Neural cell (in vitro differentiated cells): ENCODE results near the gene NFE2L2. TPM values are rescaled to one million over a fixed set of nuclear protein-coding genes. Genes with fewer than 3 reads are reported as not detected.

Experiments used
- H2AFZ ChIP-seq: fragments of 200-600, 300-800 bp; sonication (generic), shearing (Covaris generic); 2 replicates; pipeline ENCODE4 v1.6.0; 2014; ENCODE audit warnings: low read depth, mild to moderate bottlenecking, antibody characterized with exemption, low read length, moderate library complexity
- H3F3A ChIP-seq: fragments of 200-600 bp; shearing (Covaris generic); 2 replicates; pipeline ENCODE4 v1.6.1; 2016; ENCODE audit warnings: mild to moderate bottlenecking, moderate library complexity, mixed read lengths, antibody characterized with exemption, low read length; ENCODE audit not compliant: insufficient read depth, poor library complexity, severe bottlenecking
- H3K27ac ChIP-seq: fragments of 200-600, 300-800 bp; sonication (generic), shearing (Covaris generic); 2 replicates; pipeline ENCODE4 v1.5.1; 2014; ENCODE audit warnings: mild to moderate bottlenecking, low read length, moderate library complexity
- H3K27me3 ChIP-seq: fragments of 300-800, 200-600 bp; sonication (generic), shearing (Covaris generic); 2 replicates; pipeline ENCODE4 v1.6.0; 2014; ENCODE audit warnings: mild to moderate bottlenecking, low read depth, low read length, moderate library complexity; ENCODE audit not compliant: insufficient read depth
- H3K36me3 ChIP-seq: fragments of 300-800, 200-600 bp; sonication (generic), shearing (Covaris generic); 2 replicates; pipeline ENCODE4 v1.5.1; 2014; ENCODE audit warnings: mild to moderate bottlenecking, antibody characterized with exemption, low read length, moderate library complexity; ENCODE audit not compliant: insufficient read depth
- H3K4me2 ChIP-seq: fragments of 300-800, 200-600 bp; sonication (generic), shearing (Covaris generic); 2 replicates; pipeline ENCODE4 v1.6.0; 2014; ENCODE audit warnings: mild to moderate bottlenecking, low read length
- H3K4me3 ChIP-seq: fragments of 300-800, 200-600 bp; sonication (generic), shearing (Covaris generic); 2 replicates; pipeline ENCODE4 v1.5.1; 2014; ENCODE audit warnings: mild to moderate bottlenecking, low read length, moderate library complexity
- H3K79me2 ChIP-seq: fragments of 200-600 bp; shearing (Covaris generic); replicated peaks from 2 replicates; pipeline ENCODE4 v1.6.0; 2014; ENCODE audit warnings: mild to moderate bottlenecking, low read length, moderate library complexity; ENCODE audit not compliant: insufficient read depth
- H3K9ac ChIP-seq: fragments of 300-800, 200-600 bp; sonication (generic), shearing (Covaris generic); 2 replicates; pipeline ENCODE4 v1.6.1; 2016; ENCODE audit warnings: mild to moderate bottlenecking, low read length, mixed read lengths
- H3K9me2 ChIP-seq: fragments of 200-600 bp; shearing (Covaris generic); 2 replicates; pipeline ENCODE4 v1.6.1; 2016; ENCODE audit warnings: mild to moderate bottlenecking, low read length, mixed read lengths; ENCODE audit not compliant: insufficient read depth
- H3K9me3 ChIP-seq: fragments of 200-600, 300-800 bp; sonication (generic), shearing (Covaris generic); 2 replicates; pipeline ENCODE4 v1.6.1; 2016; ENCODE audit warnings: mild to moderate bottlenecking, mixed run types, low read length, moderate library complexity, mixed read lengths
- H4K20me1 ChIP-seq: fragments of 200-600 bp; shearing (Covaris generic); 2 replicates; pipeline ENCODE4 v1.6.1; 2016; ENCODE audit warnings: mild to moderate bottlenecking, mixed run types; ENCODE audit not compliant: insufficient read depth
- CTCF ChIP-seq: fragments of 450-650 bp; IDR thresholded peaks from 2 replicates; pipeline ENCODE4 v1.5.1; 2014; ENCODE audit warnings: antibody characterized with exemption, mild to moderate bottlenecking, moderate library complexity; ENCODE audit not compliant: poor library complexity, severe bottlenecking
- EP300 ChIP-seq: fragments of 450-650 bp; conservative IDR thresholded peaks from 2 replicates; pipeline ENCODE4 v1.6.1; 2014; ENCODE audit warnings: antibody characterized with exemption, mild to moderate bottlenecking, moderate library complexity; ENCODE audit not compliant: poor library complexity, severe bottlenecking
- EZH2 ChIP-seq: fragments of 200-600, 300-800 bp; shearing (Covaris generic), sonication (generic); IDR thresholded peaks from 2 replicates; pipeline ENCODE4 v1.6.1; 2014; ENCODE audit warnings: antibody characterized with exemption, low read length, borderline replicate concordance, mild to moderate bottlenecking; ENCODE audit not compliant: insufficient read depth, poor library complexity, severe bottlenecking
- MXI1 ChIP-seq: fragments of 450-650 bp; conservative IDR thresholded peaks from 2 replicates; pipeline ENCODE4 v1.6.1; 2014; ENCODE audit warnings: antibody characterized with exemption, mild to moderate bottlenecking; ENCODE audit not compliant: poor library complexity, severe bottlenecking
- RAD21 ChIP-seq: fragments of 450-650 bp; conservative IDR thresholded peaks from 2 replicates; pipeline ENCODE4 v1.6.1; 2014; ENCODE audit warnings: antibody characterized with exemption, mild to moderate bottlenecking, moderate library complexity
- REST ChIP-seq: IDR thresholded peaks from 2 replicates; pipeline ENCODE4 v1.6.1; 2012; ENCODE audit warnings: borderline replicate concordance
- SMC3 ChIP-seq: fragments of 450-650 bp; conservative IDR thresholded peaks from 2 replicates; pipeline ENCODE4 v1.6.1; 2014; ENCODE audit warnings: antibody characterized with exemption, mild to moderate bottlenecking, moderate library complexity; ENCODE audit not compliant: poor library complexity
- TAF1 ChIP-seq: IDR thresholded peaks from 2 replicates; pipeline ENCODE4 v1.6.1; 2012; ENCODE audit warnings: low read depth
- polyA plus RNA-seq: library from polyadenylated mRNA; depleted of rRNA; stranded (reverse); fragments of >200 nt; gene quantifications from 2 replicates; pipeline ENCODE4 v1.2.3, GENCODE V29; 2014

NFE2L2 gene
- polyA plus RNA-seq, 1 donor from 2014 or later, result 1.4 TPM

- no peaks in the 10 kb centered on the region for H4K20me1 ChIP-seq
- H3K36me3 ChIP-seq, result no peaks in the 10 kb centered on the region
- no peaks in the 10 kb centered on the region for H3F3A ChIP-seq
- H2AFZ ChIP-seq, result no peak overlapping the region
- TF ChIP-seq TAF1 (no peak), REST (no peak), MXI1 (no peak)
- no peaks in the 10 kb centered on the region for H3K9me3 ChIP-seq
- H3K4me3 ChIP-seq, result no peak overlapping the region
- H3K27me3 ChIP-seq, result no peaks in the 10 kb centered on the region
- H3K9ac ChIP-seq, result no peak overlapping the region
- no peak overlapping the region for H3K27ac ChIP-seq
- peaks cover 12% of the 10 kb centered on the region for H3K79me2 ChIP-seq
- no peaks in the 10 kb centered on the region for H3K9me2 ChIP-seq
- no peak overlapping the region for H3K4me2 ChIP-seq
Measured at GRCh38 chr2:177256026-177256425, 8.5 kb downstream of the NFE2L2 start.

- no peak overlapping the region for H3K4me3 ChIP-seq
Measured at GRCh38 chr2:177255227-177255601, 9.3 kb downstream of the NFE2L2 start.

More at GRCh38 chr2:177255227-177255601, 9.3 kb downstream of the NFE2L2 start:
- Histone ChIP-seq H3K27me3 (no peaks in the 10 kb centered on the region), H3K9ac (no peak overlapping the region), H3F3A (no peaks in the 10 kb centered on the region), H3K79me2 (peaks cover 12% of the 10 kb centered on the region), H3K9me3 (no peaks in the 10 kb centered on the region), H3K27ac (no peak overlapping the region), H4K20me1 (no peaks in the 10 kb centered on the region), H2AFZ (no peak overlapping the region), H3K36me3 (no peaks in the 10 kb centered on the region), H3K4me2 (no peak overlapping the region), H3K9me2 (no peaks in the 10 kb centered on the region)
- TF ChIP-seq TAF1 (no peak), EZH2 (no peak), CTCF (no peak), EP300 (no peak), SMC3 (no peak), RAD21 (no peak)
